H9 (cell line): Measurements from ENCODE around the gene JUP. TPM values are rescaled to one million over a fixed set of nuclear protein-coding genes. Genes with fewer than 3 reads are reported as not detected.

ENCODE experiments used
- DNase-seq: peaks from one replicate; pipeline ENCODE4 v3.0.0-alpha.2; 2017
- H2AFZ ChIP-seq: one replicate; pipeline ENCODE4 v1.6.1; 2013; ENCODE audit warnings: mild to moderate bottlenecking, low read length, control low read depth, moderate library complexity
- H2AK5ac ChIP-seq: 2 replicates; pipeline ENCODE4 v1.6.1; 2013; ENCODE audit warnings: low read length, control low read depth, mixed read lengths; ENCODE audit not compliant: insufficient read length
- H2BK120ac ChIP-seq: one replicate; pipeline ENCODE4 v1.6.1; 2013; ENCODE audit warnings: low read depth, mild to moderate bottlenecking, low read length, control low read depth, inconsistent platforms; ENCODE audit not compliant: poor library complexity, severe bottlenecking
- H2BK12ac ChIP-seq: 2 replicates; pipeline ENCODE4 v1.6.1; 2013; ENCODE audit warnings: low read length, control low read depth, mixed read lengths, low read depth; ENCODE audit not compliant: insufficient read length
- H2BK15ac ChIP-seq: 2 replicates; pipeline ENCODE4 v1.6.1; 2013; ENCODE audit warnings: low read depth, low read length, control low read depth
- H2BK20ac ChIP-seq: one replicate; pipeline ENCODE4 v1.6.1; 2013; ENCODE audit warnings: low read depth, mild to moderate bottlenecking, low read length, control low read depth, inconsistent platforms; ENCODE audit not compliant: poor library complexity, severe bottlenecking
- H2BK5ac ChIP-seq: 2 replicates; pipeline ENCODE4 v1.6.1; 2013; ENCODE audit warnings: low read length, control low read depth, mixed read lengths; ENCODE audit not compliant: insufficient read length
- H3K14ac ChIP-seq: 2 replicates; pipeline ENCODE4 v1.6.1; 2013; ENCODE audit warnings: low read length, control low read depth; ENCODE audit not compliant: insufficient read depth
- H3K18ac ChIP-seq: 2 replicates; pipeline ENCODE4 v1.6.1; 2013; ENCODE audit warnings: low read depth, mild to moderate bottlenecking, mixed read lengths, low read length, control low read depth; ENCODE audit not compliant: insufficient read length
- H3K23ac ChIP-seq: 2 replicates; pipeline ENCODE4 v1.6.1; 2013; ENCODE audit warnings: low read length, control low read depth, mixed read lengths, low read depth; ENCODE audit not compliant: insufficient read length
- H3K23me2 ChIP-seq: 2 replicates; pipeline ENCODE4 v1.6.1; 2013; ENCODE audit warnings: low read depth, mild to moderate bottlenecking, mixed read lengths, low read length, control low read depth; ENCODE audit not compliant: insufficient read length, poor library complexity, severe bottlenecking
- H3K27ac ChIP-seq: 2 replicates; pipeline ENCODE4 v1.5.1; 2013; ENCODE audit warnings: low read length, control low read depth, mixed read lengths, low read depth; ENCODE audit not compliant: insufficient read length
- H3K27me3 ChIP-seq: 2 replicates; pipeline ENCODE4 v1.6.1; 2013; ENCODE audit warnings: low read length, control low read depth, inconsistent platforms; ENCODE audit not compliant: insufficient read depth
- H3K4ac ChIP-seq: 2 replicates; pipeline ENCODE4 v1.6.1; 2013; ENCODE audit warnings: low read depth, mild to moderate bottlenecking, control low read depth, inconsistent platforms, low read length, moderate library complexity
- H3K4me1 ChIP-seq: 2 replicates; pipeline ENCODE4 v1.6.1; 2013; ENCODE audit warnings: low read length, control low read depth, inconsistent platforms; ENCODE audit not compliant: insufficient read depth
- H3K4me2 ChIP-seq: 2 replicates; pipeline ENCODE4 v1.6.1; 2013; ENCODE audit warnings: low read length, control low read depth, mixed read lengths; ENCODE audit not compliant: insufficient read length, insufficient read depth
- H3K56ac ChIP-seq: 2 replicates; pipeline ENCODE4 v1.6.1; 2013; ENCODE audit warnings: low read depth, mild to moderate bottlenecking, mixed read lengths, low read length, control low read depth; ENCODE audit not compliant: insufficient read length
- H3K79me1 ChIP-seq: 2 replicates; pipeline ENCODE4 v1.6.1; 2013; ENCODE audit warnings: low read depth, mild to moderate bottlenecking, moderate library complexity, low read length, control low read depth, inconsistent platforms; ENCODE audit not compliant: insufficient read depth, poor library complexity, severe bottlenecking
- H3K79me2 ChIP-seq: 2 replicates; pipeline ENCODE4 v1.6.1; 2013; ENCODE audit warnings: low read length, control low read depth, inconsistent platforms; ENCODE audit not compliant: insufficient read depth
- H3K9ac ChIP-seq: 2 replicates; pipeline ENCODE4 v1.6.1; 2013; ENCODE audit warnings: low read length, control low read depth, mixed read lengths; ENCODE audit not compliant: insufficient read length; ENCODE audit errors: extremely low read depth
- H3K9me3 ChIP-seq: one replicate; pipeline ENCODE4 v1.6.1; 2013; ENCODE audit warnings: low read depth, low read length, inconsistent platforms; ENCODE audit not compliant: control insufficient read depth
- H3T11ph ChIP-seq: one replicate; pipeline ENCODE4 v1.6.1; 2013; ENCODE audit warnings: mild to moderate bottlenecking, low read length, control low read depth, inconsistent platforms
- H4K20me1 ChIP-seq: one replicate; pipeline ENCODE4 v1.6.1; 2013; ENCODE audit not compliant: control insufficient read depth, insufficient read length, insufficient read depth
- H4K5ac ChIP-seq: 2 replicates; pipeline ENCODE4 v1.6.1; 2013; ENCODE audit warnings: low read depth, mild to moderate bottlenecking, mixed read lengths, low read length, control low read depth; ENCODE audit not compliant: insufficient read length
- H4K8ac ChIP-seq: replicated peaks from 2 replicates; pipeline ENCODE4 v1.6.1; 2013; ENCODE audit warnings: low read length, control low read depth, mixed read lengths, low read depth; ENCODE audit not compliant: insufficient read length
- H4K91ac ChIP-seq: 2 replicates; pipeline ENCODE4 v1.6.1; 2013; ENCODE audit warnings: low read depth, mild to moderate bottlenecking, moderate library complexity, mixed read lengths, low read length, control low read depth; ENCODE audit not compliant: insufficient read length
- H3K27ac Mint-ChIP-seq, 3 experiments: 2 replicates in 2 of 3; 3 replicates in 1 of 3; pipeline ENCODE4 v1.8.0; 2020 to 2021; ENCODE audit warnings: mixed read lengths in 3 of 3, mild to moderate bottlenecking in 1 of 3, moderate library complexity in 1 of 3
- H3K27me3 Mint-ChIP-seq: 2 replicates; pipeline ENCODE4 v1.8.0; 2021; ENCODE audit warnings: low read depth, mild to moderate bottlenecking, moderate library complexity, mixed read lengths
- H3K36me3 Mint-ChIP-seq, 3 experiments: 2 replicates in 2 of 3; 3 replicates in 1 of 3; pipeline ENCODE4 v1.8.0; 2020 to 2021; ENCODE audit warnings: low read depth in 3 of 3, mixed read lengths in 3 of 3; ENCODE audit not compliant: insufficient read depth in 1 of 3
- H3K4me1 Mint-ChIP-seq, 2 experiments: 2 replicates each; pipeline ENCODE4 v1.8.0; 2020; ENCODE audit warnings: mixed read lengths in 2 of 2
- H3K4me3 Mint-ChIP-seq, 2 experiments: 2 replicates in 1 of 2; 3 replicates in 1 of 2; pipeline ENCODE4 v1.8.0; 2020 to 2021; ENCODE audit warnings: mild to moderate bottlenecking in 2 of 2, mixed read lengths in 2 of 2, moderate library complexity in 1 of 2
- H3K9me3 Mint-ChIP-seq, 2 experiments: 2 replicates in 1 of 2; 3 replicates in 1 of 2; pipeline ENCODE4 v1.8.0; 2020; ENCODE audit warnings: mild to moderate bottlenecking in 2 of 2, mixed read lengths in 2 of 2, moderate library complexity in 1 of 2
- WGBS: extraction: QIAGEN DNeasy Blood & Tissue Kit; methylation state at CpG from one replicate; pipeline ENCODE4 v1.1.7; 2013; ENCODE audit warnings: missing lambda C conversion rate, low lambda C conversion rate, mixed read lengths; ENCODE audit not compliant: insufficient read length; ENCODE audit errors: extremely low coverage; 5-methylcytosine and 5-hydroxymethylcytosine counted together
- total RNA-seq: library from RNA; stranded (reverse); gene quantifications from 2 replicates; pipeline ENCODE4 v1.2.1, GENCODE V29; 2021
- TF ChIP-seq, protein P1 (sequence below): fragments of 200-600 bp; sonication (generic); conservative IDR thresholded peaks from 3 replicates; pipeline ENCODE4 v1.8.0; 2021; ENCODE audit warnings: antibody characterized with exemption, mild to moderate bottlenecking

Gene JUP
- total RNA-seq, 1 experiment from 2014 or later: 90.1 TPM

DNA sequence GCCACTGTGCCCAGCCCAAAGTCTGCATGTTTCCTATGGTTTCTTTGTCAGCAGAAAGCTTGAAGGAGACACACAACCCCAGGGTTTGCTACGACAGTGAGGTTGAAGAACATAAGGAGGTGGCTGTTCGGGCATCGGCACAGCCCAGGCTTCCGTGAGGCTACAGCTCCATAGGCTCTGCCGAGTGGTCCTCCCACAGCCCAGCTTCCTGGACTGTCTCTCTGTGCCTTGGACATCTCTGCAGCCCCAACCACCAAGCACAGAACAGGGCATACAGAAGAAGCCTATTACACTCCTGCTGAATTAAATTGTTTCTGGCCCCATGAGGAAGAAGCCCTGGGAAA is 48.9 kb downstream of the JUP start:
- Mint-ChIP-seq H3K4me1 (peaks cover 12 to 37% of the 10 kb centered on the region in 2 experiments), H3K36me3 (no peaks in the 10 kb centered on the region; a peak in 1 of 7 replicates), H3K4me3 (no peak overlapping the region), H3K27ac (no peak overlapping the region), H3K9me3 (no peaks in the 10 kb centered on the region), H3K27me3 (peaks cover 53% of the 10 kb centered on the region)
- no peaks in the 10 kb centered on the region for H3K79me2 ChIP-seq
- H3T11ph ChIP-seq: no peak overlapping the region
- no peak overlapping the region for H2BK20ac ChIP-seq
- H4K8ac ChIP-seq: no peak overlapping the region
- no peak overlapping the region for H2BK120ac ChIP-seq
- H3K27me3 ChIP-seq: peaks cover 14% of the 10 kb centered on the region; the same call in 1 of the 2 replicates
- H4K20me1 ChIP-seq: no peaks in the 10 kb centered on the region
- no peak overlapping the region for H3K9ac ChIP-seq
- no peak overlapping the region for H2BK12ac ChIP-seq
- no peak overlapping the region for H3K4ac ChIP-seq
- no peak overlapping the region for H3K18ac ChIP-seq
- TF ChIP-seq, protein P1, sequence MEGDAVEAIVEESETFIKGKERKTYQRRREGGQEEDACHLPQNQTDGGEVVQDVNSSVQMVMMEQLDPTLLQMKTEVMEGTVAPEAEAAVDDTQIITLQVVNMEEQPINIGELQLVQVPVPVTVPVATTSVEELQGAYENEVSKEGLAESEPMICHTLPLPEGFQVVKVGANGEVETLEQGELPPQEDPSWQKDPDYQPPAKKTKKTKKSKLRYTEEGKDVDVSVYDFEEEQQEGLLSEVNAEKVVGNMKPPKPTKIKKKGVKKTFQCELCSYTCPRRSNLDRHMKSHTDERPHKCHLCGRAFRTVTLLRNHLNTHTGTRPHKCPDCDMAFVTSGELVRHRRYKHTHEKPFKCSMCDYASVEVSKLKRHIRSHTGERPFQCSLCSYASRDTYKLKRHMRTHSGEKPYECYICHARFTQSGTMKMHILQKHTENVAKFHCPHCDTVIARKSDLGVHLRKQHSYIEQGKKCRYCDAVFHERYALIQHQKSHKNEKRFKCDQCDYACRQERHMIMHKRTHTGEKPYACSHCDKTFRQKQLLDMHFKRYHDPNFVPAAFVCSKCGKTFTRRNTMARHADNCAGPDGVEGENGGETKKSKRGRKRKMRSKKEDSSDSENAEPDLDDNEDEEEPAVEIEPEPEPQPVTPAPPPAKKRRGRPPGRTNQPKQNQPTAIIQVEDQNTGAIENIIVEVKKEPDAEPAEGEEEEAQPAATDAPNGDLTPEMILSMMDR: no peak
- WGBS: no CpG with 5 or more reads among the region's 5 CpGs
- no peak overlapping the region for H4K5ac ChIP-seq
- no peak overlapping the region for H3K23ac ChIP-seq
- no peak overlapping the region for H2BK15ac ChIP-seq
- no peak for DNase-seq
- no peaks in the 10 kb centered on the region for H3K79me1 ChIP-seq
- no peak overlapping the region for H2AFZ ChIP-seq
- H2AK5ac ChIP-seq: no peak overlapping the region
- H3K23me2 ChIP-seq: peaks cover 8% of the 10 kb centered on the region
- H2BK5ac ChIP-seq: no peak overlapping the region
- H3K4me1 ChIP-seq: no peaks in the 10 kb centered on the region
- no peaks in the 10 kb centered on the region for H3K9me3 ChIP-seq
- H4K91ac ChIP-seq: no peak overlapping the region
- H3K14ac ChIP-seq: no peak overlapping the region
- no peak overlapping the region for H3K4me2 ChIP-seq
- H3K56ac ChIP-seq: no peak overlapping the region
- no peak overlapping the region for H3K27ac ChIP-seq
